GM19467 (cell line): ENCODE data around the gene HCST.
"Not testable (repeated sequence)": the region's sequence is repeated elsewhere in the genome, so short reads cannot be mapped to it uniquely, and the experiment has no call there.

Source experiments
- ATAC-seq: cut with Tn5 transposase; IDR thresholded peaks from one replicate; pipeline ENCODE4 v1.9.1; 2021; ENCODE audit warnings: mild to moderate bottlenecking, moderate library complexity; ENCODE audit not compliant: unreplicated experiment

Gene HCST

GRCh38 chr19:35903550-35904179 is 1.3 kb downstream of the HCST start:
- ATAC-seq = peak; percentile 35

DNA sequence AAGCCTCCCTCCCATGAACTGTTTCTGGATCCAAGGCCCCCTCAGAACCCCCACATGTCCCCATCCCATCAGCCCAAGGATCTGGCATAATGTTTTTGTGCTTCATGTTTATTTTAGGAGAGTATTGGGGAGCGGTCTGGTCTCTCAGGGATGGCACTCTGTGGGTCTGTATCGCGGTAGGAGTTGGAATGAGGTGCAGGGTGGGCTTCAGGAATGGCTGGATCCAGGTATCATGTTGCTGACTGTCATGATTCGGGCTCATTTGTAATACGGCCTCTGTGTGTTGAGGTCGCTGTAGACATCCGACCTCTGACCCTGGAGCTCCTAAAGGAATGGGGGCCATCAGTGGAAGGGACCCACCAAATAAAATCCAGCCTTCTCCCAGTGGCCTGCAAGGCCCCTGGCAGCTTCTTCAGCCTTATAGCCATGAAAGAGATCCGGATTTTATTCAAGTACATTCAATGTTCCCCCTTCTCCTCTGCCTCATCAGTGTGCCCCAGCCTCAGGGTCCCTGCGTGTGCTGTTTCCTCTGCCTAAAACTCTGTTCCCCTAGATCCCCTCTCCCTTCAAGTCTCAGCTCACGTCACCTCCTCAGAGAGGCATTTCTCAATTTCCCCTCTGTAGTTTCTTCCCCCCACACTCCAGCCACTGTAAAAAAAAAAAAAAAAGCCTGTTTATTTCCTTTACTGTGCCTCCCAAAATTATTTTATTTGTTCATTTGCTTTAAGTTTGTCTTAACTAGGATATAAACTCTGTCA is 2.2 kb downstream of the HCST start:
- ATAC-seq = no peak

DNA sequence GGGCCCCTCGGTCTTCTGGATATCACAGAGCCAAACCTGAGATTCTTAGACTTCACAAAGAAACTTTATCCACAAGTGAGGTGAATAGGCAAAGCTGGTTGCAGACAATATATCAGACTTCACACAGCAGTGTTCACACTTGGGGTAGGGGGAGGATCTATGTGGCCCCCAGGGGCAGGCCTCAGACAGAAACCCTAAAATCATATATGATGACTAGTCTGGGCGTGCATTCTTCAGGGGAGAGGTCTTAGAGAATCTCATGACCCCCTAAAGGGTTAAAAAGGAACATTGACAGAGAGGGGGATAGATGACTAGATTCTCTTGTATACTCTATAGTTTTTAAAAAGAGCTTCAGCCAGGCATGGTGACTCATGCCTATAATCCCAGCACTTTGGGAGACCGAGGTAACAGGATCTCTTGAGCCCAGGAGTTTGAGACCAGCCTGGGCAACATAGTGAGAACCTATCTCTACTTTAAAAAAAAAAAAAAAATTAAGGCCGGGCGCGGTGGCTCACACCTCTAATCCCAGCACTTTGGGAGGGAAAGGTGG is 2.9 kb downstream of the HCST start:
- ATAC-seq = no peak

DNA sequence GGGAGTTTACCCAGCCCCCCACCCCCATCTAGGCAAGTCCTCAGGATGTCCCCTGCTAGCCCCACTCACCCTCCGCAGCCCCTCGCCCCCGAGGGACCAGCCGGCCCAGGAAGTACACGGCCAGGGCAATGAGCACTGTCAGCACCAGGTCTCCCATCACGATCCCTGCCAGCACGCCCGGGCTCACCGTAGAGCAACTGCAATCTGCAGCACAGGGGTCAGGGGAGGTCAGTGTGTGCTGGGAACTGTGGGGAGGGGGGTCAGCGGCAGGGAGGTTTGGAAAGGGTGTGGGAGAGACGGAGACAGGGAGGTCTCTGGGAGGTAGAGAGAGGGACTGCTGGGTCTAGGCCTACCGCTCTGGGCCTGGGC is 5.0 kb downstream of the HCST start:
- ATAC-seq = no peak

- no peak for ATAC-seq
Observed at GRCh38 chr19:35908010-35908441, 5.7 kb downstream of the HCST start, which contains the start of gene TYROBP. TSS of gene TYROBP (minus strand) at chr19:35908295. CDS start at chr19:35908228, 67 bp downstream.

- ATAC-seq = no peak
Observed at GRCh38 chr19:35908973-35909683, 6.8 kb downstream of the HCST start.

DNA sequence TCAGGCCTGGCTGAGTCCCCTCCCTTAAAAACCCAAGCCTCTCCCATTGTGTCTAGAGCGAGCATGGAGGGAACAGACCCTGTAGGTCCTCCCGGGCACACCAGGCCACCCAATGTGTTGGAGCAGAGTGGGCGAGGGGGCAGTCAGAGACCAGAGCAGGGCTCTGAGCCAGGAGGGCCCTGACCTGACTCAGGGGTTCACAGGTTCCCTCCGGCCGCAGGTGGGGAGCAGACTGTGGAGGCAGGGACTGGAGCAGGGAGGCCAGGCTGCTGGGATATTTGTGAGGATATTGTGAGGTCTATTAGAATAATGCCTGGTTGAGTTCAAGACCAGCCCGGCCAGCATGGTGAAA is 7.3 kb downstream of the HCST start:
- ATAC-seq = no peak

DNA sequence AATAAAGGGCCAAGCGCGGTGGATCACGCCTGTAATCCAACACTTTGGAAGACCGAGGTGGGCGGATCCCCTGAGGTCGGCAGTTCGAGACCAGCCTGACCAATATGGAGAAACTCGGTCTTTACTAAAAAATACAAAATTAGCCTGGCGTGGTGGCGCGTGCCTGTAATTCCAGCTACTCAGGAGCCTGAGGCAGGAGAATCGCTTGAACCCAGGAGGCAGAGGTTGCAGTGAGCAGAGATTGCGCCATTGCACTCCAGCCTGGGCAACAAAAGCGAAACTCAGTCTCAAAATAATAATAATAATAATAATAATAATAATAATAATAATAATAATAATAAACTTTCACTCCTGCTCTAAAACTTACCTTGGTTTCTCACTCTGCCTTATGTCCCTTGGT is 8.0 kb downstream of the HCST start:
- not testable (repeated sequence) for ATAC-seq

DNA sequence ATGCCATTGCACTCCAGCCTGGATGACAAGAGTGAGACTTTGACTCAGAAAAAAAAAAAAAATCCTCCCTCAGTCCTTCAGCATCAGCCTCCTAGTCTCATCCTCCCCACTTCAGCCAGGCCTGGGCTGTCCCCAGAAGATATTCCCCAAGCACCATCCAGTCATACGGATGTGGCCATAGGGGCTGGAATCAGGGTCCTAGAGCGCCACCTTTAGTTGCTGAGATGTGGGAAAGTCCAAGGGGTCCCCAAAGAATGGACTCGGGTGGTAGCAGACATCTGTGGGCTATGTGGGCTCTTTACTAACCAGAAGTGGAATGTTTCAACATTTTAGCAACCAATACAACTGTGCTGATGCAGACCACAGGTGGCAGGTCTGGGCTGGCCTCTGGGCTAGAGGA is 8.8 kb downstream of the HCST start:
- no peak for ATAC-seq

DNA sequence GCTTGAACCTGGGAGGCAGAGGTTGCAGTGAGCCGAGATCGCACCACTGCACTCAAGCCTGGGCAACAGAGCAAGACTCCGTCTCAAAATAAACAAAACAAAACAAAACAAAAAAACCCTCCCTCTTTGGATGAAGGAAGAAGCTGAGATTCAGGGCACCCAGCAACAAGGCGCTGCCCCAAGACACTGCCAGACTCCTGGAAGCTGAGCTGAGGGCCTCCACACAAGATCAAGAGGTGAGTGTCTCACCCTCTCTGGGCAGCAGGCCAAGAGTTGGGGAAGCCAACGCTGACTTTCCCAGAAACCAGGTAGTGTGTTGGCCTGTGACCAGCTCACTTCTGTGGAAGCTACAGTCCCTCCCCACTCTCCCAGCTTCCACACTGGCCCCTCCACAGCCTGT is 9.5 kb downstream of the HCST start:
- no peak for ATAC-seq

DNA sequence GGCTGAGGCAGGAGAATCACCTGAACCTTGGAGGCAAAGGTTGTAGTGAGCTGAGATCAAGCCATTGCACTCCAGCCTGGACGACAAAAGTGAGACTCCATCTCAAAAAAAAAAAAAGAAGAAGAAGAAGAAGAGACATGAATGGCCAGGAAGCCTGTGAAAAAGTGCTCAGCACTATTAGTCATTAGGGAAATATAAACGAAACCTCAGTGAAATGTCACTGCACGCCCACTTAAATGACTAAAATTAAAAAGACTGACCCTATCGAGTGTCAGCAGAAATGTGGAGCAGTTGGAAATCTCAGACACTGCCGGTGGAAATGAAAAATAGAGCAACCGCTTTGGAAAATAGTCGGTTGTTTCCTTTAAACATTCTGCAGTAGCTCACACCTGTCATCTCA is 11.3 kb downstream of the HCST start:
- ATAC-seq = no peak

- ATAC-seq = no peak
Observed at GRCh38 chr19:35915443-35915842, 13.1 kb downstream of the HCST start.

DNA sequence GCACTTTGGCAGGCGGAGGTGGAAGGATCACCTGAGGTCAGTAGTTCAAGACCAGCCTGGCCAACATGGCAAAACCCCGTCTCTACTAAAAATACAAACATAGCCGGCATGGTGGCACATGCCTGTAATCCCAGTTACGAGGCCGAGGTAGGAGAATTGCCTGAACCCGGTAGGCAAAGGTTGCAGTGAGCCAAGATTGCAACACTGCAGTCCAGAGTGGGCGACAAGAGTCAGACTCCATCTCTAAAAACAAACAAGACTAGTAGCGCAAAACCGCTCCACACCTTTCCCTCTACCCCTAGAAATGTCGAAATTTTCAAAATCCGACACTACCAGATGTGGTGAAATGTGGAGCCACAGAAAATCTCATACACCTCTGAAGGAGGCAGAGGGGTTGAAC is 17.0 kb downstream of the HCST start:
- ATAC-seq = no peak

DNA sequence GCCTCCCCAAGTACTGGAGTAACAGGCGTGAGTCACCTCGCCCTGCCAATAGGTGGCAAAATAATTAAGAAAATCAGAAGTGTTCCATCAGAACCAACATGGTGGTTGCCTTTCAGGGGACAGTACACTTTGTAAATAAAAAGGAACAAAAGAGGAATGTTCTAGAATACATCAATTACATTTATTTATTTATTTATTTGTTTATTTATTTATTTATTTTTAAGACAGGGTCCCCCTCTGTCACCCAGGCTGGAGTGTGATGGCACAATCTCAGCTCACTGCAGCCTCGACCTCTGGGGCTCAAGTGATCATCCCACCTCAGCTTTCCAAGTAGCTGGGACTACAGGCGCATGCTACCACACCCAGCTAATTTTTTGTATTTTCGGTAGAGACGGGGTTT is 18.7 kb downstream of the HCST start:
- ATAC-seq = no peak

- ATAC-seq = no peak
Observed at GRCh38 chr19:35925501-35925900, 23.2 kb downstream of the HCST start.

DNA sequence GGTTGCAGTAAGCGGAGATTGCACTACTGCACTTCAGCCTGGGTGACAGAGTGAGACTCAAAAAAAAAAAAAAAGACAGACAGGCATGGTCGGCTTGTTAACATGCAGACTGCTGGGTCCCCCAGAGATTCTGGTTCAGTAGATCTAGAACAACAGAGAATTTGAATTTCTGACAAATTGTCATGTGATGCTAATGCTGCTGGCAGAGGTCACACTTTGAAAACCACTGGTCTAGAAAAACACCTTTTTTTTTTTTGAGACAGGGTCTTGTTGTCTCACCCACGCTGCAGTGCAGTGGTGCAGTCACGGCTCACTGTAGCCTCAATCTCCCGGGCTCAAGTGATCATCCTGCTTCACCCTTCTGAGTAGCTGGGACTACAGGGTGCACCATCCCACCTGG is 26.2 kb downstream of the HCST start:
- no peak for ATAC-seq

DNA sequence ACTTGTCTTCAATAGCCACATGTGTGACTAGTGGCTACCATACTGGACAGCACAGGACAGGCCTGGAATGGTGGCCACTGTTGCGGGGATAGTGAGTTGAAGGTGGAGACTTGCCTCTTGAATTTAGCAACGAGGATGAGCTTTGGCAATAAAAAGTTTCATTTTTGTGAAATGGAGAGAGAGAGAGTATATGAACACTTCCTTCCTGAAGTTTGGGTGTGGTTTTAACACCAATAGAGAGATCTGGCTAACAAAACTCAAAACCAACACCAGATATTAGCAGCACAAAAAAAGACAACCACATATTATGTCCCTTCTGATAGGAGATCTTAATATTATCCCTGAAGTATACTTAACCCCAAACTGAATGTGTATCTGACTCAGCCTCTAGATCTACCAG is 27.5 kb downstream of the HCST start:
- ATAC-seq = no peak

DNA sequence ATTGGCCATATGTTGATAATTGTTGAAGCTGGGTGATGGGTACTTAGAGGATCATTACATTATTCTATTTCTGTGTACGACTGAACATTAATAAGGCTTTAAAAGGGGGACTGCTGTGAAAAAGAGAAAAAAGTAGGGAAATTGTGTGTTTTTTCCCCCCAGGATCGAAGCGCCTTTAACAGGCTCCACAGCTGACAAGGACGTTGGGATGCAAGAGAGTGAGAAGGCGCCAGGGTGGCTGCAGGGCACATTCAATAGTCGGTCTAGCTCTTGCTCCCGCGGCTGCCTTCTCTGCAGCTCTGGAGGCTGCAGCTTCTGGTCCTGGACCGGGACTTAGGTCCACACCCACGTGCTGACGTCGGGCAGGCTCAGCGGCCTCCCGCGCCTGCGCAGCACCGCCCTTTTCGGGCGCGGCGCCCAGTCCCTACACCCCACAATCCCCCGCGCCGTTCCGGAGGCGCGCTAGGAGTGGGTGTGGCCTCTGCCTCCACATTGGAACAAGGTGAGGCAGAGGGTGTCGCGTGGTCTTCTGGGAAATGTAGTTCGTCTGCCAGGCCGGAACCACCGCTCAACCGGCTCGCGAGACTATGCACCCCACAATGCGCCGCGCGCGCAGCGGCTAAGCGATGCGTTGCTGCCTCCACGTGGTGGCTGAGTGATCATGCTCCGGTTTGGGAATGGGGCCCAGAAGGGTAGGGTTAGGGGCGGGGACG is 29.0 kb downstream of the HCST start:
- ATAC-seq = peak; percentile 92

DNA sequence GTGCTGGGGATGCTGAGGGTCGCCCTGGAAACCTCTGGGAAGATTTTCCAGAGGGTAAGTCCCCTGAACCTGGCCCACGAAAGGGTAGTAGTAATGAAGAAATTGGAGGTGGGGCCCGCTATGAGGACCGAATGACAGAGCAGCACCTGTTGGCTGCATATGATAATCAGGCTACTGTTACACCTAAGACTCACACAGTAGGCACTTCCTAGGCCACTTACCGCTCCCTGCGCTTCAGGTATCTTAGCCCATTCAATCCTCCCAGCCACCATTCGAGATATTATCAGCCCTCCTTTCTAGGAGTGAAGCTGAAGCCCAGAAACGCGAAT is 29.5 kb downstream of the HCST start:
- ATAC-seq = no peak

DNA sequence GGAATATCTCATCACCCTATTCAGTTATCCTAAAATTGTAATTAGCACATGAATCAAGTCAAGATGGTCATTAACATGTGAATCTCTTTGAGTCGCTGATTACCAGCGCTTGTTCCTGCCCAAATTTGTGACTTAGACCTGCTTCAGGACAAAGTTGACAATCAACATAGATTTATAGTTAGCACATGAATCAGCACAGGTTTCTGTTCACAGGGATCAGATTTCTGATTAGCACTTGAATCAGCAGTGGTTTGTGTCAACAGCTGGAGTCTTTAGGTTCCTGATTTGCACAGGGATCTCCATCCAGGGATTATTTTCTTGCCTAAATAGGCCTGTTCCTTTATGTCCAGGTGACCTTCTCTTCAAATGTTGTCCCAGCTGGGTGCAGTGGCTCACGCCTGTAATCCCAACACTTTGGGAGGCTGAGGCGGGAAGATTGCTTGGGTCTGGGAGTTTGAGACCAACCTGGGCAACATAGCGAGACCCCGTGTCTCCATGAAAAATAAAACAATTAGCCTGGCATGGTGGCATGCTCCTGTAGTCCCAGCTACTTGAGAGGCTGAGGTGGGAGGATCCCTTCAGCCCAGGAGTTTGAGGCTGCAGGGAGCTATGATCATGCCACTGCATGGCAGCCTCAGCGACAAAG is 30.1 kb downstream of the HCST start:
- ATAC-seq = no peak
